Measurements from ENCODE around the gene TPX2.

DNA sequence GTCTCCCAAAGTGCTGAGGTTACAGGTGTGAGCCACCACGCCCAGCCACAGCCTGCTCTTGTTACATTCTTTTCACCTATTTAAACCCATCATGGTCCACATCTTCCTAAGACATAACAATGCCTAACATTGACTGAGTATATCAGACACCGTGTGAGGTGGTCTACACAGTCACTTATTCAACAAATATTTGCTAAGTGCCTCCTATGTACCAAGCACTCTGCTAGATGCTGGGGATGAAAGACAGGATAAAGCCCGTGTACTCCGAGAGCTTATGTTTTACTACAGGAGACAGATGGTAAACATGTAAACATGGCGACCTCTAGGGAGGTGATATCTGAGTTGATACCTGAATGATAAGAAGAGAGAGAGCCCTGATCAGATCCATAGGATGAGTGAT lies 29.2 kb upstream of the TPX2 start:
- TF ChIP-seq, protein P1, sequence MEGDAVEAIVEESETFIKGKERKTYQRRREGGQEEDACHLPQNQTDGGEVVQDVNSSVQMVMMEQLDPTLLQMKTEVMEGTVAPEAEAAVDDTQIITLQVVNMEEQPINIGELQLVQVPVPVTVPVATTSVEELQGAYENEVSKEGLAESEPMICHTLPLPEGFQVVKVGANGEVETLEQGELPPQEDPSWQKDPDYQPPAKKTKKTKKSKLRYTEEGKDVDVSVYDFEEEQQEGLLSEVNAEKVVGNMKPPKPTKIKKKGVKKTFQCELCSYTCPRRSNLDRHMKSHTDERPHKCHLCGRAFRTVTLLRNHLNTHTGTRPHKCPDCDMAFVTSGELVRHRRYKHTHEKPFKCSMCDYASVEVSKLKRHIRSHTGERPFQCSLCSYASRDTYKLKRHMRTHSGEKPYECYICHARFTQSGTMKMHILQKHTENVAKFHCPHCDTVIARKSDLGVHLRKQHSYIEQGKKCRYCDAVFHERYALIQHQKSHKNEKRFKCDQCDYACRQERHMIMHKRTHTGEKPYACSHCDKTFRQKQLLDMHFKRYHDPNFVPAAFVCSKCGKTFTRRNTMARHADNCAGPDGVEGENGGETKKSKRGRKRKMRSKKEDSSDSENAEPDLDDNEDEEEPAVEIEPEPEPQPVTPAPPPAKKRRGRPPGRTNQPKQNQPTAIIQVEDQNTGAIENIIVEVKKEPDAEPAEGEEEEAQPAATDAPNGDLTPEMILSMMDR (IDR thresholded peaks at IDR 0.05): no peak
- no peak for TF ChIP-seq POLR2A (IDR thresholded peaks at IDR 0.05)

Measured in lower leg skin (tissue), 3 donors.